K562 (cell line): ENCODE results near the gene OR4Q2. TPM values are rescaled to one million over a fixed set of nuclear protein-coding genes. Genes with fewer than 3 reads are reported as not detected.

Experiments used
- CEBPG ChIP-seq, 3 experiments: fragments of 200-800 bp in 1 of 3; sonication (Bioruptor generic) in 1 of 3; sonication (generic) in 1 of 3; formaldehyde crosslinking in 1 of 3; IDR thresholded peaks in 2 of 3; conservative IDR thresholded peaks in 1 of 3; 2 replicates each; pipeline versions ENCODE4 v1.6.1 to v1.8.0; 2016 to 2022; ENCODE audit warnings: missing compliant biosample characterization in 2 of 3, missing genetic modification characterization in 2 of 3, mild to moderate bottlenecking in 1 of 3, missing genetic modification reagents in 1 of 3
- CTBP1 ChIP-seq: fragments of 450-650 bp; IDR thresholded peaks from 2 replicates; pipeline ENCODE4 v1.6.1; 2016; ENCODE audit warnings: borderline replicate concordance
- GABPB1 ChIP-seq: sonication (generic); formaldehyde crosslinking; IDR thresholded peaks from 2 replicates; pipeline ENCODE4 v1.8.0; 2022; ENCODE audit warnings: mild to moderate bottlenecking, missing genetic modification reagents
- HMG20A ChIP-seq: fragments of 450-650 bp; formaldehyde crosslinking; conservative IDR thresholded peaks from 2 replicates; pipeline ENCODE4 v1.4.0; 2020; ENCODE audit warnings: mild to moderate bottlenecking, mixed read lengths
- KLF16 ChIP-seq: IDR thresholded peaks from 2 replicates; pipeline ENCODE4 v1.6.1; 2016; ENCODE audit warnings: antibody characterized with exemption
- MEF2D ChIP-seq: conservative IDR thresholded peaks from 2 replicates; pipeline ENCODE4 v1.6.1; 2016; ENCODE audit warnings: low read depth, missing genetic modification characterization, missing compliant biosample characterization
- MEIS2 ChIP-seq: fragments of 450-650 bp; IDR thresholded peaks from 2 replicates; pipeline ENCODE4 v1.6.1; 2014; ENCODE audit warnings: mild to moderate bottlenecking; ENCODE audit not compliant: partially characterized antibody
- MLLT1 ChIP-seq, 2 experiments: fragments of 450-650 bp; IDR thresholded peaks; 2 replicates each; pipeline ENCODE4 v1.6.1; 2016
- MTF1 ChIP-seq: fragments of 250-450 bp; sonication (Bioruptor Pico); IDR thresholded peaks from 2 replicates; pipeline ENCODE4 v1.9.0; 2021; ENCODE audit warnings: moderate library complexity, mild to moderate bottlenecking, inconsistent platforms, borderline replicate concordance
- MYBL2 ChIP-seq, 2 experiments: fragments of 450-650 bp in 1 of 2; sonication (generic) in 1 of 2; formaldehyde crosslinking in 1 of 2; IDR thresholded peaks; 2 replicates each; pipeline versions ENCODE4 v1.6.1 to v1.8.1; 2017 to 2022; ENCODE audit warnings: borderline replicate concordance in 1 of 2, inconsistent platforms in 1 of 2, low read depth in 1 of 2, mild to moderate bottlenecking in 1 of 2, missing genetic modification reagents in 1 of 2, moderate library complexity in 1 of 2
- NR0B1 ChIP-seq: fragments of 450-650 bp; IDR thresholded peaks from one replicate; pipeline ENCODE4 v1.6.1; 2018; ENCODE audit warnings: mild to moderate bottlenecking, moderate library complexity; ENCODE audit not compliant: partially characterized antibody
- SIRT6 ChIP-seq: IDR thresholded peaks from one replicate; pipeline ENCODE4 v1.6.1; 2012; ENCODE audit warnings: low read depth, mild to moderate bottlenecking, control low read depth, inconsistent platforms, low read length, moderate library complexity
- SP1 ChIP-seq: sonication (generic); formaldehyde crosslinking; IDR thresholded peaks from 2 replicates; pipeline ENCODE4 v1.8.1; 2022; ENCODE audit warnings: mild to moderate bottlenecking, missing genetic modification reagents
- TAF15 ChIP-seq: fragments of 200-400 bp; formaldehyde crosslinking; IDR thresholded peaks from 2 replicates; pipeline ENCODE4 v1.6.1; 2017; ENCODE audit warnings: mild to moderate bottlenecking, low read depth, low read length, moderate library complexity
- ZNF586 ChIP-seq: fragments of 450-650 bp; formaldehyde crosslinking; conservative IDR thresholded peaks from 2 replicates; pipeline ENCODE4 v1.4.0; 2020; ENCODE audit warnings: mild to moderate bottlenecking, moderate library complexity
- polyA plus RNA-seq, 8 experiments: library from polyadenylated mRNA; depleted of rRNA in 4 of 8; stranded (reverse) in 5 of 8; unstranded in 3 of 8; fragments of >200 nt; fragmentation: Nextera tagmentation in 2 of 8; fragmentation: Illumina TruSeq in 1 of 8; extraction: Ambion mirVana in 2 of 8; extraction: Trizol in 1 of 8; gene quantifications; 2 replicates each; pipeline versions ENCODE4 v1.2.1 to v1.2.3, GENCODE V29; 2011 to 2014; ENCODE audit warnings: inconsistent platforms in 1 of 8, missing spikeins in 1 of 8
- total RNA-seq, 7 experiments: library from RNA; depleted of rRNA in 6 of 7; stranded (reverse); fragments of >200 nt in 6 of 7; fragmentation: Illumina TruSeq in 2 of 7; extraction: Trizol in 2 of 7; gene quantifications; 2 replicates each; pipeline versions ENCODE4 v1.2.1 to v1.2.3, GENCODE V29; 2011 to 2021; ENCODE audit warnings: low replicate concordance in 1 of 7

OR4Q2 gene
- total and polyA plus RNA-seq, 9 of the 15 experiments (the other 6 are each of a cell fraction or from before 2014, with no cell fraction given), result not detected

DNA sequence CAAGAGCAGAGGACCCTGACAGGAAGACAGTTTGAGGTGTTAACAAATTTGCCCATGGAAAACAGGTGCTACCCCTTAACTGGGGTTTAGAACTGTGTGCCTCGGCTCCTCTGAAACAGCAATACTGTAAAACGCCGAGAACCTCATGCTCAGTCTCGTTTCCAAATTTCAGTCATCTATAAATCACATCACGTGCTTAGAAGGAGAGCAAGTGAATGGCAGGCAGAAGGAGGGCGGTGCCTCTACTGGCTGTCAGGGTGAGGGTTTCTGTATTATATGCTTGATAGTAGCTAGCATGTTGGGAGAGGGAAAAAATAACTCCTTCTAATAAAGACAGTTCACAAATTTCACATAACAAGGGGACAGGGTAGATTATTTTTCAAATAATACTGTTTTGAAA is 29.1 kb downstream of the OR4Q2 start (continued):
- no peak for TF ChIP-seq NR0B1
- TF ChIP-seq MTF1 (CRISPR knock-in tag), result no peak
- no peak for TF ChIP-seq ZNF586 (CRISPR knock-in tag)
- no peak for TF ChIP-seq GABPB1 (CRISPR knock-in tag)
- TF ChIP-seq CTBP1, result no peak
- no peak for TF ChIP-seq SP1 (CRISPR knock-in tag)
- no peak for TF ChIP-seq HMG20A (CRISPR knock-in tag)
- peak; percentile 43 for TF ChIP-seq MEIS2
- TF ChIP-seq TAF15, result no peak
- TF ChIP-seq KLF16, result no peak
- no peak for TF ChIP-seq MEF2D (tag)
- no peak for TF ChIP-seq CEBPG (CRISPR knock-in tag; IDR thresholded peaks at IDR 0.05)
- TF ChIP-seq CEBPG (tag; conservative IDR thresholded peaks at IDR 0.05 in 1 of 2, IDR thresholded peaks at IDR 0.05 in 1 of 2), result no peak
- no peak for TF ChIP-seq MYBL2 (IDR thresholded peaks at IDR 0.05; ENCODE audit: low read depth)
- TF ChIP-seq MYBL2 (CRISPR knock-in tag; IDR thresholded peaks at IDR 0.05; ENCODE audit: borderline replicate concordance), result no peak
- TF ChIP-seq SIRT6, result no peak
- no peak for TF ChIP-seq MLLT1 (IDR thresholded peaks at IDR 0.05)
